Stomach (tissue), 9 donors: ENCODE data around the gene ATP5MC2. TPM values are rescaled to one million over a fixed set of nuclear protein-coding genes. Genes with fewer than 3 reads are reported as not detected.
"Not testable (repeated sequence)": the region's sequence is repeated elsewhere in the genome, so short reads cannot be mapped to it uniquely, and the experiment has no call there.

ENCODE experiments used
- DNase-seq, 2 donors: peaks; one replicate each; pipeline versions ENCODE4 v3.0.0 to v3.0.0-alpha.2; 2013 to 2019
- H3K27ac ChIP-seq, 5 donors: fragments of 200-600 bp in 4 of 5; sonication (generic) in 4 of 5; one replicate each; pipeline ENCODE4 v1.5.1; 2013 to 2019; ENCODE audit warnings: mild to moderate bottlenecking in 1 of 5, moderate library complexity in 1 of 5
- H3K27me3 ChIP-seq, 3 donors: fragments of 200-600 bp; sonication (generic); one replicate each; pipeline ENCODE4 v1.5.1; 2017 to 2019; ENCODE audit warnings: mixed run types in 1 of 3
- H3K36me3 ChIP-seq, 4 donors: fragments of 200-600 bp; sonication (generic); 1 replicate in 3 of 4; 2 replicates in 1 of 4; pipeline ENCODE4 v1.5.1; 2016 to 2019
- H3K4me1 ChIP-seq, 4 donors: fragments of 200-600 bp; sonication (generic); one replicate each; pipeline ENCODE4 v1.5.1; 2016 to 2019
- H3K4me3 ChIP-seq, 4 donors: fragments of 200-600 bp; sonication (generic) in 3 of 4; one replicate each; pipeline ENCODE4 v1.5.1; 2016 to 2019; ENCODE audit warnings: mild to moderate bottlenecking in 1 of 4
- H3K9me3 ChIP-seq, 4 donors: fragments of 200-600 bp; sonication (generic); one replicate each; pipeline ENCODE4 v1.5.1; 2016 to 2019
- CTCF ChIP-seq, 7 experiments: fragments of 450-650 bp in 4 of 7; fragments of 200-600 bp in 3 of 7; sonication (generic) in 3 of 7; IDR thresholded peaks; one replicate each; pipeline ENCODE4 v1.5.1; 2016 to 2019; ENCODE audit warnings: antibody characterized with exemption in 7 of 7, control low read depth in 2 of 7, mild to moderate bottlenecking in 1 of 7
- EP300 ChIP-seq: sonication (generic); formaldehyde crosslinking; IDR thresholded peaks from one replicate; pipeline ENCODE4 v1.6.1; 2017; ENCODE audit warnings: antibody characterized with exemption
- POLR2A ChIP-seq, 4 donors: fragments of 450-650 bp; IDR thresholded peaks; one replicate each; pipeline ENCODE4 v1.6.1; 2016; ENCODE audit warnings: antibody characterized with exemption in 4 of 4, control low read depth in 2 of 4, mild to moderate bottlenecking in 1 of 4, moderate library complexity in 1 of 4
- POLR2AphosphoS5 ChIP-seq, 3 donors: sonication (generic); formaldehyde crosslinking; IDR thresholded peaks; one replicate each; pipeline ENCODE4 v1.6.1; 2016; ENCODE audit warnings: antibody characterized with exemption in 3 of 3
- WGBS, 5 donors: extraction: QIAGEN DNeasy Blood & Tissue Kit in 3 of 5; methylation state at CpG; one replicate each; pipeline versions ENCODE4 v1.1.5 to v1.1.7; 2013 to 2018; 5-methylcytosine and 5-hydroxymethylcytosine counted together
- intact Hi-C: fragments of 100-400 bp; cut with DNase I; formaldehyde crosslinking; loops from one replicate; pipeline ENCODE4 v1.15.1; 2023; ENCODE audit warnings: low total_unique reads
- polyA plus RNA-seq, 3 donors: library from polyadenylated mRNA; stranded (reverse); fragments of 200-250 nt; gene quantifications; one replicate each; pipeline ENCODE4 v1.2.3, GENCODE V29; 2013
- total RNA-seq, 5 donors: library from RNA; depleted of rRNA; stranded (reverse); fragments of >200 nt; gene quantifications; one replicate each; pipeline versions ENCODE4 v1.1.0 to v1.2.3, GENCODE V29; 2014 to 2016
- donor health status: healthy with polysubstance abuse.
- donor health status: Bipolar disorder and iron deficiency.
- donor health status: healthy.

Gene ATP5MC2
- total and polyA plus RNA-seq, 8 donors = 75.0 to 864 (median 254) TPM

DNA sequence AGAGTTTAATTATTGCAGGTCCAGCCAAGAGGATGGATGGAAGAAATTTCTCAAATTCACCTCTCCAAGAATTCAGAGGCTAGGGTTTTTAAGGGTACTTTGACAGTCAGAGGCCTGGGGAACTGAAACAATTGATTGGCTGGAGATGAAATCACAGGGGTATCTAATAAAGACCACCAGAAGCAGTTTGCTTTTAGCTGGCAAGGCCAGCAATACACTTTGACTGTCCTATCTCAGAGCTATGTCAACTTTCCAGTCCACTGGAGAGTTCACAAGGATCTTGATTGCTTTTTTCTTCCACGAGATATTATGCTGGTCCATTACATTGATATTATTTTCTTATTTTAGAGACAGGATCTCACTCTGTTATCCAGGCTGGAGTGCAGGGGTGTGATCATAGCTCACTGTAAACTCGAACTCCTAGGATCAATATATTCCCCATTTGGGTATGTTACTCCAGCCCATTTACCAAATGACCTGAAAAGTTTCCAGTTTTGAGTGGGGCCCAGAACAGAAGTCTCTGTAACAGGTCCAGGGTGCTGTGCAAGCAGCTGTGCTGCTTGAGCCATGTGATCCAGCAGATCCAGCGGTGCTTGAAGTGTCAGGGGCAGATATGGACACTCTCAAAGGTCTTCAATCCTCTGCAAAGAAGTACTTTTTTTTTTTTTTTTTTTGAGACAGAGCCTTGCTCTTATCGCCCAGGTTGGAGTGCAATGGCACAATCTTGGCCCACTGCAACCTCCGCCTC, 32.5 kb downstream of the ATP5MC2 start:
- intact Hi-C loops = no loop called here
- no peaks in the 10 kb centered on the region for H3K4me1 ChIP-seq
- no peaks in the 10 kb centered on the region for H3K36me3 ChIP-seq
- H3K4me3 ChIP-seq = no peak overlapping the region
- H3K9me3 ChIP-seq = no peaks in the 10 kb centered on the region
- no peak overlapping the region for H3K27ac ChIP-seq
- TF ChIP-seq EP300 (no peak), POLR2AphosphoS5 (IDR thresholded peaks at IDR 0.05) (no peak), CTCF (IDR thresholded peaks at IDR 0.05) (no peak), POLR2A (IDR thresholded peaks at IDR 0.05) (no peak)
- DNase-seq = no peak
- WGBS, 5 donors = 51 to 72% (median 70%) methylated on average over 5 of the region's 5 CpGs
- no peaks in the 10 kb centered on the region for H3K27me3 ChIP-seq

- TF ChIP-seq POLR2A (IDR thresholded peaks at IDR 0.05) (no peak), CTCF (IDR thresholded peaks at IDR 0.05) (no peak)
- H3K36me3 ChIP-seq = no peaks in the 10 kb centered on the region
- H3K4me3 ChIP-seq = no peak overlapping the region
- intact Hi-C loops = no loop called here
- H3K27me3 ChIP-seq = no peaks in the 10 kb centered on the region
- WGBS, 5 donors = 63 to 79% (median 70%) methylated on average over 2 of the region's 2 CpGs
- no peak overlapping the region for H3K27ac ChIP-seq
- no peaks in the 10 kb centered on the region for H3K9me3 ChIP-seq
- DNase-seq = no peak
- H3K4me1 ChIP-seq = no peaks in the 10 kb centered on the region
Observed at GRCh38 chr12:53638057-53638456, 37.8 kb downstream of the ATP5MC2 start.

- Histone ChIP-seq H3K27ac (no peak overlapping the region), H3K4me3 (no peak overlapping the region), H3K9me3 (no peaks in the 10 kb centered on the region), H3K36me3 (no peaks in the 10 kb centered on the region), H3K27me3 (no peaks in the 10 kb centered on the region), H3K4me1 (no peaks in the 10 kb centered on the region)
- no peak for DNase-seq
- WGBS, 5 donors = 31 to 61% (median 33%) methylated on average over 2 of the region's 2 CpGs
- no peak for TF ChIP-seq CTCF (IDR thresholded peaks at IDR 0.05)
- TF ChIP-seq EP300 = no peak
- TF ChIP-seq POLR2A (IDR thresholded peaks at IDR 0.05) = no peak
- no peak for TF ChIP-seq POLR2AphosphoS5 (IDR thresholded peaks at IDR 0.05)
- intact Hi-C loops = no loop called here
Observed at GRCh38 chr12:53636641-53637040, 39.2 kb downstream of the ATP5MC2 start.

GRCh38 chr12:53635708-53636107, 40.2 kb downstream of the ATP5MC2 start:
- H3K27me3 ChIP-seq, H3K27ac ChIP-seq, DNase-seq, intact Hi-C loops, H3K9me3 ChIP-seq, H3K4me1 ChIP-seq, H3K36me3 ChIP-seq, H3K4me3 ChIP-seq: not testable (repeated sequence)

DNA sequence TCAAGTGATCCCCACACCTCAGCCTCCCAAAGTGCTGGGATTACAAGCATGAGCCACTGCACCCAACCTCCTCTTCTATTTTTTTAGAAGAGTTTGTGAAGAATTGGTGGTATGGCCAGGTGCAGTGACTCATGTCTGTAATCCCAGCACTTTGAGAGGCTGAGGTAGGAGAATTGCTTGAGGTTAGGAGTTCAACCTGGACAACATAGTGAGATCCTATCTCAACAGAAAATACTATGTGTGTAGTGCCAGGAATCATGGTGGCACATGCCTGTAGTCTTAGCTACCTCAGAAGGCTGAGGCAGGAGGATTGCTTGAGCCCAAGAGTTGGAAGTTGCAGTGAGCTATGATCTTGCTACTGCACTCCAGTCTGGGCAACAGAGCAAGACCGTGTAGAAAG, 44.2 kb downstream of the ATP5MC2 start:
- Histone ChIP-seq H3K27ac (no peak overlapping the region), H3K27me3 (no peaks in the 10 kb centered on the region), H3K4me3 (no peak overlapping the region), H3K36me3 (no peaks in the 10 kb centered on the region), H3K9me3 (no peaks in the 10 kb centered on the region), H3K4me1 (peaks cover 2 to 7% (median 6%) of the 10 kb centered on the region in 4 donors)
- intact Hi-C loops = no loop called here
- no peak for DNase-seq
- WGBS, 5 donors = 73 to 92% (median 75%) methylated on average over 1 of the region's 1 CpG; no CpG with 5 or more reads in 1 of the 5 donors
- TF ChIP-seq POLR2A (IDR thresholded peaks at IDR 0.05) (no peak), CTCF (IDR thresholded peaks at IDR 0.05) (no peak), POLR2AphosphoS5 (IDR thresholded peaks at IDR 0.05) (no peak), EP300 (no peak)
